ENCODE results near the gene CRY1. TPM values are rescaled to one million over a fixed set of nuclear protein-coding genes. Genes with fewer than 3 reads are reported as not detected.
A peak's percentile ranks its signal among the peaks of the same experiment; 100 is the strongest.

CRY1 gene
- total and polyA plus RNA-seq, 9 of the 15 experiments (the other 6 are each of a cell fraction or from before 2014, with no cell fraction given) = 8.7 to 33.3 (median 25.2) TPM

DNA sequence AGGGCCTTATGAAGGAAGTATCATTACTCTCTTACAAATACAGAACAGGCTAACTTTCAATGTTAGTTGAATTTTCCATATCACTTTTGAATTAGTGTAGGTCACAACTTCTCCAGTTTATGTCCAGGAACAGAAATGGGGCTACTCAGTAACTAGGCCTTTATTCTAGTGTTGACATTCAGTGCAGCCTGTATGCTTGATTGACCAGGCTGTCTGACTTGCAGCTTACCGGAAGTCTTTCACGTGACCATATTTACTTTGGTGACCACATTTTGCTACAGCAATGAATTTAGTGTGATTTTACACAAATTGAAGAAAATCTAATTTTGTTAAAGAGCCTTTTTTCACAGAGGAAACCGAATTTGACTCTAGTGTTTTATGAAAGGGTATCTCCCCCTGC lies 118.8 kb downstream of the CRY1 start (continued):
- TF ChIP-seq E2F5 (CRISPR knock-in tag; IDR thresholded peaks at IDR 0.05) = no peak
- TF ChIP-seq USF1 (CRISPR knock-in tag; IDR thresholded peaks at IDR 0.05) = peak; percentile 33; the same call in 1 of the 2 replicates
- TF ChIP-seq ZNF212 (CRISPR knock-in tag; IDR thresholded peaks at IDR 0.05) = no peak
- TF ChIP-seq SRF (CRISPR knock-in tag; IDR thresholded peaks at IDR 0.05) = peak in 1 of 2 experiments; percentile 86; a peak in 1 of 4 replicates
- TF ChIP-seq RFX1 (IDR thresholded peaks at IDR 0.05) = no peak
- peak; percentile 49; the same call in 1 of the 2 replicates for TF ChIP-seq TOE1 (IDR thresholded peaks at IDR 0.05; ENCODE audit: borderline replicate concordance)
- TF ChIP-seq TOE1 (CRISPR knock-in tag; IDR thresholded peaks at IDR 0.05; ENCODE audit: borderline replicate concordance, low read depth) = no peak
- TF ChIP-seq, protein P1, sequence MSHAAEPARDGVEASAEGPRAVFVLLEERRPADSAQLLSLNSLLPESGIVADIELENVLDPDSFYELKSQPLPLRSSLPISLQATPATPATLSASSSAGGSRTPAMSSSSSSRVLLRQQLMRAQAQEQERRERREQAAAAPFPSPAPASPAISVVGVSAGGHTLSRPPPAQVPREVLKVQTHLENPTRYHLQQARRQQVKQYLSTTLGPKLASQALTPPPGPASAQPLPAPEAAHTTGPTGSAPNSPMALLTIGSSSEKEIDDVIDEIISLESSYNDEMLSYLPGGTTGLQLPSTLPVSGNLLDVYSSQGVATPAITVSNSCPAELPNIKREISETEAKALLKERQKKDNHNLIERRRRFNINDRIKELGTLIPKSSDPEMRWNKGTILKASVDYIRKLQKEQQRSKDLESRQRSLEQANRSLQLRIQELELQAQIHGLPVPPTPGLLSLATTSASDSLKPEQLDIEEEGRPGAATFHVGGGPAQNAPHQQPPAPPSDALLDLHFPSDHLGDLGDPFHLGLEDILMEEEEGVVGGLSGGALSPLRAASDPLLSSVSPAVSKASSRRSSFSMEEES (CRISPR knock-in tag; IDR thresholded peaks at IDR 0.05) = peak; percentile 43; the same call in 1 of the 2 replicates
- no peak for TF ChIP-seq SAFB2 (IDR thresholded peaks at IDR 0.05; ENCODE audit: borderline replicate concordance, low read depth, low read length, severe bottlenecking)
- peak; percentile 59 for TF ChIP-seq RAD51 (IDR thresholded peaks at IDR 0.05; ENCODE audit: borderline replicate concordance, low read depth)
- 0 out of 2 replicates have a peak, but pooled peaks have one; percentile 57 for TF ChIP-seq HES1 (IDR thresholded peaks at IDR 0.05; ENCODE audit: low read depth)
- peak; percentile 84 for TF ChIP-seq BHLHE40 (IDR thresholded peaks at IDR 0.05; ENCODE audit: low read length)
- TF ChIP-seq KAT8 (IDR thresholded peaks at IDR 0.05; ENCODE audit: low read depth) = no peak
- peak; percentile 74 for TF ChIP-seq PKNOX1 (IDR thresholded peaks at IDR 0.05)
- TF ChIP-seq ZNF324 (CRISPR knock-in tag; IDR thresholded peaks at IDR 0.05) = no peak

Measured in K562 (cell line).